K562 (cell line): ENCODE measurements around the gene RGS3. TPM values are rescaled to one million over a fixed set of nuclear protein-coding genes. Genes with fewer than 3 reads are reported as not detected.
A peak's percentile ranks its signal among the peaks of the same experiment; 100 is the strongest.

Experiments
- DPF2 ChIP-seq: fragments of 450-650 bp; IDR thresholded peaks from 2 replicates; pipeline ENCODE4 v1.6.1; 2016
- ESRRA ChIP-seq: fragments of 450-650 bp; IDR thresholded peaks from 2 replicates; pipeline ENCODE4 v1.6.1; 2014; ENCODE audit warnings: low read depth, mild to moderate bottlenecking, moderate library complexity, borderline replicate concordance
- MAFK ChIP-seq: IDR thresholded peaks from 2 replicates; pipeline ENCODE4 v1.6.1; 2011; ENCODE audit warnings: low read length, improper control_type of control experiment
- SMAD1 ChIP-seq: fragments of 150-350 bp; IDR thresholded peaks from 2 replicates; pipeline ENCODE4 v1.6.1; 2014; ENCODE audit warnings: low read length, low read depth; ENCODE audit not compliant: partially characterized antibody
- XRCC4 ChIP-seq: IDR thresholded peaks from one replicate; pipeline ENCODE4 v1.6.1; 2011; ENCODE audit not compliant: insufficient read depth, insufficient read length; ENCODE audit errors: extremely low read depth
- YBX1 ChIP-seq: fragments of 450-650 bp; IDR thresholded peaks from 2 replicates; pipeline ENCODE4 v1.7.1; 2016; ENCODE audit warnings: mild to moderate bottlenecking
- ZFP30 ChIP-seq: fragments of 250-450 bp; sonication (Bioruptor Pico); IDR thresholded peaks from 2 replicates; pipeline ENCODE4 v1.8.0; 2022; ENCODE audit warnings: moderate library complexity, mild to moderate bottlenecking, inconsistent platforms, borderline replicate concordance
- ZNF282 ChIP-seq: sonication (generic); formaldehyde crosslinking; IDR thresholded peaks from 2 replicates; pipeline ENCODE4 v1.8.1; 2023; ENCODE audit warnings: missing genetic modification reagents
- polyA plus RNA-seq, 8 experiments: library from polyadenylated mRNA; depleted of rRNA in 4 of 8; stranded (reverse) in 5 of 8; unstranded in 3 of 8; fragments of >200 nt; fragmentation: Nextera tagmentation in 2 of 8; fragmentation: Illumina TruSeq in 1 of 8; extraction: Ambion mirVana in 2 of 8; extraction: Trizol in 1 of 8; gene quantifications; 2 replicates each; pipeline versions ENCODE4 v1.2.1 to v1.2.3, GENCODE V29; 2011 to 2014; ENCODE audit warnings: inconsistent platforms in 1 of 8, missing spikeins in 1 of 8
- total RNA-seq, 7 experiments: library from RNA; depleted of rRNA in 6 of 7; stranded (reverse); fragments of >200 nt in 6 of 7; fragmentation: Illumina TruSeq in 2 of 7; extraction: Trizol in 2 of 7; gene quantifications; 2 replicates each; pipeline versions ENCODE4 v1.2.1 to v1.2.3, GENCODE V29; 2011 to 2021; ENCODE audit warnings: low replicate concordance in 1 of 7
- TF ChIP-seq, protein P1 (sequence below), 2 experiments: fragments of 450-650 bp; formaldehyde crosslinking in 1 of 2; IDR thresholded peaks; 2 replicates each; pipeline versions ENCODE4 v1.4.0 to v1.6.1; 2014 to 2020; ENCODE audit warnings: mild to moderate bottlenecking in 2 of 2, borderline replicate concordance in 1 of 2, low read depth in 1 of 2
- TF ChIP-seq, protein P2 (sequence below), 2 experiments: fragments of 450-650 bp in 1 of 2; sonication (generic) in 1 of 2; formaldehyde crosslinking in 1 of 2; IDR thresholded peaks in 1 of 2; conservative IDR thresholded peaks in 1 of 2; 2 replicates each; pipeline versions ENCODE4 v1.6.1 to v1.8.1; 2016 to 2023; ENCODE audit warnings: mild to moderate bottlenecking in 2 of 2, moderate library complexity in 2 of 2, inconsistent platforms in 1 of 2, missing genetic modification reagents in 1 of 2
- TF ChIP-seq, protein P3 (sequence below): fragments of 250-450 bp; sonication (Bioruptor Pico); IDR thresholded peaks from 2 replicates; pipeline ENCODE4 v1.8.0; 2021; ENCODE audit warnings: mild to moderate bottlenecking, moderate library complexity
- TF ChIP-seq, protein P4 (sequence below): fragments of 450-650 bp; IDR thresholded peaks from 2 replicates; pipeline ENCODE4 v1.6.1; 2014; ENCODE audit warnings: low read depth, mild to moderate bottlenecking, moderate library complexity, borderline replicate concordance

The RGS3 gene
- total and polyA plus RNA-seq, 9 of the 15 experiments (the other 6 are each of a cell fraction or from before 2014, with no cell fraction given) = 0.08 to 2.9 (median 0.95) TPM

DNA sequence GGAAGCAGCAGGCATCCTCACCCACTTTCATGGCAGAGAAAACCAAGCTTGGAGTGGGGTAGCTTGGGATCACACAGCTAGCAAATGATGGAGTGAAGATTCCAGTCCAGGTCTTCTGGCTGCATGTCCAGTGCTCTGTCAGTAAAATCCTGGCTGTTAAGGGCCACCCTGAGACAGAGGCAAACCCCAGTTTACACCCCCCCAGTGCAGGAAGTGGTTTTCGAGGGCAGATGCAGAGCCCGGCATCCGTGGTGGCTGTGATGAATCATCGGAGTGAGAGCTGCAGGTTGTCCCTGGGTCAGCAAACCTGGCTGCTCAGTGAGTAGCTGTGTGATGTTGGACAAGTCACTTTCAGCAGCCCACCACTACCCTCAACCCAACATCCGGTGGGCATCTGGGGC lies 115.4 kb downstream of the RGS3 start (continued):
- TF ChIP-seq, protein P1, sequence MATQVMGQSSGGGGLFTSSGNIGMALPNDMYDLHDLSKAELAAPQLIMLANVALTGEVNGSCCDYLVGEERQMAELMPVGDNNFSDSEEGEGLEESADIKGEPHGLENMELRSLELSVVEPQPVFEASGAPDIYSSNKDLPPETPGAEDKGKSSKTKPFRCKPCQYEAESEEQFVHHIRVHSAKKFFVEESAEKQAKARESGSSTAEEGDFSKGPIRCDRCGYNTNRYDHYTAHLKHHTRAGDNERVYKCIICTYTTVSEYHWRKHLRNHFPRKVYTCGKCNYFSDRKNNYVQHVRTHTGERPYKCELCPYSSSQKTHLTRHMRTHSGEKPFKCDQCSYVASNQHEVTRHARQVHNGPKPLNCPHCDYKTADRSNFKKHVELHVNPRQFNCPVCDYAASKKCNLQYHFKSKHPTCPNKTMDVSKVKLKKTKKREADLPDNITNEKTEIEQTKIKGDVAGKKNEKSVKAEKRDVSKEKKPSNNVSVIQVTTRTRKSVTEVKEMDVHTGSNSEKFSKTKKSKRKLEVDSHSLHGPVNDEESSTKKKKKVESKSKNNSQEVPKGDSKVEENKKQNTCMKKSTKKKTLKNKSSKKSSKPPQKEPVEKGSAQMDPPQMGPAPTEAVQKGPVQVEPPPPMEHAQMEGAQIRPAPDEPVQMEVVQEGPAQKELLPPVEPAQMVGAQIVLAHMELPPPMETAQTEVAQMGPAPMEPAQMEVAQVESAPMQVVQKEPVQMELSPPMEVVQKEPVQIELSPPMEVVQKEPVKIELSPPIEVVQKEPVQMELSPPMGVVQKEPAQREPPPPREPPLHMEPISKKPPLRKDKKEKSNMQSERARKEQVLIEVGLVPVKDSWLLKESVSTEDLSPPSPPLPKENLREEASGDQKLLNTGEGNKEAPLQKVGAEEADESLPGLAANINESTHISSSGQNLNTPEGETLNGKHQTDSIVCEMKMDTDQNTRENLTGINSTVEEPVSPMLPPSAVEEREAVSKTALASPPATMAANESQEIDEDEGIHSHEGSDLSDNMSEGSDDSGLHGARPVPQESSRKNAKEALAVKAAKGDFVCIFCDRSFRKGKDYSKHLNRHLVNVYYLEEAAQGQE (IDR thresholded peaks at IDR 0.05; ENCODE audit: borderline replicate concordance) = no peak
- TF ChIP-seq, protein P1 (CRISPR knock-in tag; IDR thresholded peaks at IDR 0.05; ENCODE audit: low read depth) = no peak
- TF ChIP-seq MAFK = peak; percentile 18; the same call in 1 of the 2 replicates
- TF ChIP-seq, protein P2, sequence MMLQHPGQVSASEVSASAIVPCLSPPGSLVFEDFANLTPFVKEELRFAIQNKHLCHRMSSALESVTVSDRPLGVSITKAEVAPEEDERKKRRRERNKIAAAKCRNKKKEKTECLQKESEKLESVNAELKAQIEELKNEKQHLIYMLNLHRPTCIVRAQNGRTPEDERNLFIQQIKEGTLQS (IDR thresholded peaks at IDR 0.05) = peak; percentile 69
- TF ChIP-seq, protein P2 (CRISPR knock-in tag; conservative IDR thresholded peaks at IDR 0.05) = no peak
- no peak for TF ChIP-seq YBX1
- TF ChIP-seq, protein P3, sequence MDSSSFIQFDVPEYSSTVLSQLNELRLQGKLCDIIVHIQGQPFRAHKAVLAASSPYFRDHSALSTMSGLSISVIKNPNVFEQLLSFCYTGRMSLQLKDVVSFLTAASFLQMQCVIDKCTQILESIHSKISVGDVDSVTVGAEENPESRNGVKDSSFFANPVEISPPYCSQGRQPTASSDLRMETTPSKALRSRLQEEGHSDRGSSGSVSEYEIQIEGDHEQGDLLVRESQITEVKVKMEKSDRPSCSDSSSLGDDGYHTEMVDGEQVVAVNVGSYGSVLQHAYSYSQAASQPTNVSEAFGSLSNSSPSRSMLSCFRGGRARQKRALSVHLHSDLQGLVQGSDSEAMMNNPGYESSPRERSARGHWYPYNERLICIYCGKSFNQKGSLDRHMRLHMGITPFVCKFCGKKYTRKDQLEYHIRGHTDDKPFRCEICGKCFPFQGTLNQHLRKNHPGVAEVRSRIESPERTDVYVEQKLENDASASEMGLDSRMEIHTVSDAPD = no peak
- no peak for TF ChIP-seq SMAD1
- no peak for TF ChIP-seq XRCC4
- TF ChIP-seq DPF2 = peak; percentile 25; the same call in 1 of the 2 replicates
- TF ChIP-seq ZNF282 = no peak
- TF ChIP-seq, protein P4, sequence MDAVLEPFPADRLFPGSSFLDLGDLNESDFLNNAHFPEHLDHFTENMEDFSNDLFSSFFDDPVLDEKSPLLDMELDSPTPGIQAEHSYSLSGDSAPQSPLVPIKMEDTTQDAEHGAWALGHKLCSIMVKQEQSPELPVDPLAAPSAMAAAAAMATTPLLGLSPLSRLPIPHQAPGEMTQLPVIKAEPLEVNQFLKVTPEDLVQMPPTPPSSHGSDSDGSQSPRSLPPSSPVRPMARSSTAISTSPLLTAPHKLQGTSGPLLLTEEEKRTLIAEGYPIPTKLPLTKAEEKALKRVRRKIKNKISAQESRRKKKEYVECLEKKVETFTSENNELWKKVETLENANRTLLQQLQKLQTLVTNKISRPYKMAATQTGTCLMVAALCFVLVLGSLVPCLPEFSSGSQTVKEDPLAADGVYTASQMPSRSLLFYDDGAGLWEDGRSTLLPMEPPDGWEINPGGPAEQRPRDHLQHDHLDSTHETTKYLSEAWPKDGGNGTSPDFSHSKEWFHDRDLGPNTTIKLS = no peak
- TF ChIP-seq ESRRA = peak; percentile 35; the same call in 1 of the 2 replicates
- TF ChIP-seq ZFP30 (CRISPR knock-in tag) = no peak
